Activated CD8-positive, alpha-beta memory T cell treated with anti-CD3 and anti-CD28 coated beads, Interleukin-2, amount 50 U/mL, for 24 hours (primary cell): ENCODE data around the gene GTF2E1.
"Not testable (repeated sequence)": the region's sequence is repeated elsewhere in the genome, so short reads cannot be mapped to it uniquely, and the experiment has no call there.

Experiments
- DNase-seq: peaks from one replicate; pipeline ENCODE4 v3.0.0-alpha.2; 2020; ENCODE audit errors: extremely low read depth

GTF2E1 gene

DNA sequence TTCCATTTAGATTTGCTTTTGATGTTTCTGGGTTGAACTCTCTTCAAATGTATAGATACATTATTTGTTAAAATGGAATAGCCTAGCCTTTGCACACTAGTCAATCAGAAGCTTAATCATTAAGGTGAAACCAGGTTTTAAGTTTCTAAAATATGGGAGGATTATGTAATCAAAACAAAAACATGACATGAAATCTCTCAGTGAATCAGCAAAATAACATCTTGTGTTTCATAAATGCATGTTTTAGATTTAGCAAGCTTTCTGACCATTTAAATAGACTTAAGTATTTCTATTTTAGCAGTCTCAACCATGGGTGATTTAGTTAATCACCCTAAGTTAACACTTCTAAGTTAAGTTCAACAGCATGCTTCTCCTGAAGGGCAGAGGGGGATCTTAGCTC lies 11.3 kb downstream of the GTF2E1 start:
- no peak for DNase-seq

DNA sequence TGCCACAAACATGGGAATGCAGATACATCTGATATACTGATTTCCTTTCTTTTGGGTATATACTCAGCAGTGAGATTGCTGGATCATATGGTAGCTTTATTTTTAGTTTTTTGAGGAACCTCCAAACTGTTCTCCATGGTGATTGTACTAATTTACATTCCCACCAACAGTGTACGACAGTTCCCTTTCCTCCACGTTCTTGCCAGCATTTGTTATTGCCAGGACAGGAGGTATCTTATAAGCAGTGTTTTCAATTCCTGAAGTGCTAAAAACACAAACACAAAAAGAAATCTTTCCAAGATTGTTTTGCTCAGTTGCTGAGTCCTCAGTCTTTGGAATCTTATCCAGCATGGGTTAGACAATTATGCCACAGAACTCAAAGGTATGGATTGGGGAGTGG lies 13.5 kb downstream of the GTF2E1 start:
- DNase-seq, result no peak

DNA sequence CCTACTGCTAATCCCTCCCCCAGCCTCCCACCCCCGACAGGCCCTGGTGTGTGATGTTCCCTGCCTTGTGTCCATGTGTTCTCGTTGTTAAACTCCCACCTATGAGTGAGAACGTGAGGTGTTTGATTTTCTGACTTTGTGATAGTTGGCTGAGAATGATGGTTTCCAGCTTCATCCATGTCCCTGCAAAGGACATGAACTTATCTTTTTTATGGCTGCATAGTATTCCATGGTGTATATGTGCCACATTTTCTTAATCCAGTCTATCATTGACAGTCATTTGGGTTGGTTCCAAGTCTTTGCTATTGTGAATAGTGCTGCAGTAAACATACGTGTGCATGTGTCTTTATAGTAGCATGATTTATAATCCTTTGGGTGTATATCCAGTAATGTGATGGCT lies 16.0 kb downstream of the GTF2E1 start:
- DNase-seq, result not testable (repeated sequence)

DNA sequence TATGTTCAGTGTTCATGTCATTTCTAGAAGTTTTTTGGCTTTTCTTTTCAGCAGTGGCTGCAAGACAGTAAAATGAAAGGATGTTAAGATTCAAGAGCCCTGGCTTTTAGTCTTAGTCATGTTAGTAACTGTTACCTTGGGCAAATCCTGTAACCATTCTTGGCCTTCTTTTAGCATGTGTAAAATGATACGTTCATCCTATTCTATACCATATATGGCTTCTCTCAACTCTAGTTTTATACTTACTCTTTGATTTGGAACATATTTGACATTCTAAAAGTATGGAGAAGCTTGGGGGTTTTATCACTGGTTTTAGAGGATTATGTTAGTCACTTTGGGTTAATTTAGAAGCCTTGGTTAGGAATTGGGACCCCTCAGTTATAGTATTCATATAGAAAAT lies 20.1 kb downstream of the GTF2E1 start:
- DNase-seq, result no peak

DNA sequence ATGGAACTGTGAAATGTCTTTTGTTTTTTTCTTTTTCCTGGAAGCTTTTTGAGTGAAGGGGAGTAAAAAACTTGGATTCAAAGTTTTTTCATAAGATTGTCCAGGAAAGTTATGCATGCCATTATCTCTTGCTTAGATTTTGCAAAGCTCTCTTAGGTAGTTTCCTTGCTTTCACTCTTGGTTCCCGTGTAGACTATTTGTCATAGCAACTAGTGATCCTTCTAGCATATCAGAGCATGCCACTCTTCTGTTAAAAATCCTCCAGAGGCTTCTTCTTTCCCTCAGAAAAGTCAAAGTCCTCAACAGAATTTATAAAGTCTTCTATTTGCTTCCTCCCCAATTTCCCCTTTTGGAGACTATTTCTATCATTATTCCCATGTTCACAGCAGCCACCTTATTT lies 21.1 kb downstream of the GTF2E1 start:
- DNase-seq, result no peak

DNA sequence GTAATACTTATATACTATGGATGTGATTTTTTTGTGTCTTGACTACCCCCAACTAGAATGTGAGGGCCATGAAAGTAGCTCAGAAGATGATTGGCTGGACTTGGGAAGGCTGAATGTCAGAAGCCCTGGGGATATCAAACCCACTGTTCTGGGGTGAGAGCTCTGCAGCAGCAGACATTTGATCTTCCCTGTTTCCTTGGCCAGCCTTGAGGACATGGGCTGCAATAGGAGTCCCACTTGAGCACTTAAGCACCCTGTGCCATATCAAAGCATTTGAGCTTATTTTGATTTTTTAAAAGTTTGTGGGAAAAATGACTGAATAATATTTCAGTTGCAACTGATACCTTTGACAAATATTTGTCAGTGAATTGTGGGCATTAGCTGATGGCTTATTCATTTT lies 21.7 kb downstream of the GTF2E1 start:
- no peak for DNase-seq

DNA sequence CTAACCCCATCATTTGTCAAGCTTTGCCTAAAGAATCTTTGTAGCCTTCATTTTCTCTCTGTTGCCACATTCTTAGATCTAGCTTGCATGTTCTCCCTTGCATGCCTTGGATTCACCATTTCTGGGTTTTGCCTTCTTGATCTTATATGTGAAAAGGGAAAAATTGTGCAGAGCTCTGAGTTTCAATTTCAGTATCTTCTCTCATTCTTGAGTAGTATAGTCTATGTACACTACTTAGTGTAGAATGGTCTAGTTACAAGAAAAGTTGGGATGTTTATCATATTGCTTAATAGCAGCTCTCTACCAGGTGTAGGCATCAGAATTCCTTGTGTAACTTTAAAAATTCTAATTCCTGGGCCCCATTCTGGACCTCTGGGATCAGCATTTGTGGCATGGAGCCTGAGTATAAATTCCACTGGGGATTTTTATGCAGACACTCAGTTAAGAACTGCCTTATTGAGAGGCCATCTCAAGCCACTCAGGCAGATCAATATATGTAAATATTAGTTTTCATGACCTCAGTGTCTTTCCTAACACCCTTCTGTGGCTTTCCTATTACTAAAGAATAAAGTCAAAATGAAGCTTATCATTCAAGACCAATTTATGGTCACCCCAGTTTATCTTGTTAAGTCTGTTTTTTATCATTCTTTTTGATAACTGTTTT lies 23.4 kb downstream of the GTF2E1 start:
- DNase-seq, result no peak

DNA sequence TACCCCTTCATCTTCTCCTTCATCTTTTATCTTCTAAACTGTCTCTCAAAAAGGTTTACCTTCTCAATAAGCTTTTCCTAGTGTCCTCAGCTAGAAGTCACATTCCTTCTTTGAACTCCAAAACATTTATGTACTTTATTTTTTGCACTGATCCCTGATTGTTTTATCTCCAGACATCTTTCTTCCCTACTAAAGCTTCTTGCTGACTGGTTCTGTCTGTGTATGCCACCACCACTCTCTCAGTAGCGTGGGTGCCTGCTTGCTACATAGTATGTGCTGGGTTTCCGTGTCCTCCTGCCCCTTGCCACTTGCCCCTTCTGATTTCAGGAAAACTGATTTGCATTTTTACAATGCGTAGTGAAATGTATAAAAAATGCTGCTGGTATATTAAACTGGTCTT lies 24.0 kb downstream of the GTF2E1 start:
- DNase-seq, result no peak

DNA sequence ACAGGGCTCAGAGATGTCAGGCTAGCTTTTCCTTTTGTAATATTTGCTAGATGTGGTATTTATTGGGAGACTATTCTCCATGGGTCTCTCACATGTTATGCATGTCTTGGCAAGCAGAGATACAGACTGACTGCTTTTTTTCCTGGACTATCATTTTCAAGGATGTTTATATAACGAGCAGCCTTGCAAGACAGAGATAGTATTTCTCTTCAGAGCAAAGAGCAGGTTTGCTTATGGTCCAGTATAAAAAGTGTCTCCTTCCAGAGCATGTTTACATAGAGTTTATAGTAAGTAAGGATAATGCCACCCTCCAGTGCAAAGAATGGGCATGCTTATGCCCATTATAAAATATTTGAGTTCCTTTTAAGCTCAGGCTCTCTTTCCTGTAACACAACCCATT lies 24.6 kb downstream of the GTF2E1 start:
- DNase-seq, result no peak

DNA sequence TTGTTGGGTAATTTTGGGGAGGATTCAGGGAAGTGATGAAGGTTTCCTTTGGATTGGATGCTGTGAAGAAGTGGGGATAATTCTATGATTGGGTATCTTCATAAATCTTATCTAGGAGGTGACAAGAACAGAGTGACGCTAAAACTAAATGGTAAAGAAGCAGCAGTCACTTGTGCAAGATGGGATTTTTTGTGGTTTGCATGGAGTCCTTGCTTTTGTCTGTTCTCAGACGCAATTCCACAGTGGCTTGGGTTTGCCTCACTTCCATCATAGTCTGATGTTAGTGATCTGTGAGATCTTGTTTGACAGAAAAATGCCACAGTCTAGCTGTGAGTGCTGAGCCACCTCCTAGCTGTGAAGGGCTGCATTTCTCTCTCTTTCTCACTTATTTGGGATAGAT lies 26.9 kb downstream of the GTF2E1 start:
- no peak for DNase-seq

DNA sequence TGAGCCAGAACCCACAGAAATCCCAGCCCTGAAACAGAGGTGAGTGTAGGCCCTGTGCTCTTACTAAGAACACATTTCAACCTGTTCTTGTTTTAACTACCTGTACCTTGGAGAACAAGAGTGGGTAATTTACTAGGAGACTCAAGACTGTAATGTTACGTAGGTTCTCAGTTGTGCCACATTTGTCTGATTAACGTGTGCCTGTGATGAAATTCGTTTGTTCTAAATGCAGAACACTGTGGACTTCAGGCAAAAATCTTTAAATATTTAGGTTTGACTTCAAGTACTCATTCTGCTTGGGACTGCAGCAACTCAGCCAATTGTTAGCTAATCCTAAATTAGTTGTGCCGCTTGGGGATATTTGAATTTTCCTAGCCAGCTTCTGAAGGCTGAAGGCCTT lies 28.3 kb downstream of the GTF2E1 start:
- DNase-seq, result no peak

DNA sequence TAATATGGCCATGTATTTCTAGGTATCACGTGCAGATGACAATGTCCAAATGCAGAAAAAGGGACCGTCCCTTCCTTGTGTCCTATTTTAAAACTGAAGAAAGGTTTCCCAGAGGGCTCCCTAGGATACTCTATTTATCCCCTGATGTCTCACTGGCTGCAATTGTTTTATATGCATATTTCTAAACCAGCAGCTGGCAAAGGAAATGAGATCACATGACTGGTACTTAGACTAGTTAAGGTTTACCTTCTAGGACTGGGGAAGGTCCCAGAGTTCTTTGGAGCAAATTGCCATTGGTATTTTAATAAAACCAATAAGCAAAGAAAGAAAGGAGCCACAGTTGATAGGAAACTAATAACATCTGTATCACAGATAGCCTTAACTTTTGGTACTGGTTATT lies 29.5 kb downstream of the GTF2E1 start:
- no peak for DNase-seq

DNA sequence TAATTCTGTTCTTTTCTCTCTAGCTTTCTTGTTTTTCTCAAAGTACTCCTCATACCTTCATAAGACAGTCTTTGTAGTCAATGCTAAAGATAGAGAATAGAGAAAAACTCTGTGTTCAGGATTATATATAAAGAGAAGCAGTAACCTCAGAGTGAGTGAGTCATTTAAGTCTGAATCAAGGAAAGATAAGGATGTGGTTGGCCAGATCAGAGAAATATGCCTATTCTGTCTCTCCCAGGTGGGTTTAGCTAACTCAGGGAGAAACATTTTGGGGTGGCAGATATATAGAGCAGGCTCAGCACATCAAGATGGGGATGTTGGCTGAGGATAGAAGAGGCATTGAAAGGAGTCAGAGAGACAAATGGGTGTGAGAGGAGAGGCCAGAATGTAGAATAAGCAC lies 31.4 kb downstream of the GTF2E1 start:
- no peak for DNase-seq

DNA sequence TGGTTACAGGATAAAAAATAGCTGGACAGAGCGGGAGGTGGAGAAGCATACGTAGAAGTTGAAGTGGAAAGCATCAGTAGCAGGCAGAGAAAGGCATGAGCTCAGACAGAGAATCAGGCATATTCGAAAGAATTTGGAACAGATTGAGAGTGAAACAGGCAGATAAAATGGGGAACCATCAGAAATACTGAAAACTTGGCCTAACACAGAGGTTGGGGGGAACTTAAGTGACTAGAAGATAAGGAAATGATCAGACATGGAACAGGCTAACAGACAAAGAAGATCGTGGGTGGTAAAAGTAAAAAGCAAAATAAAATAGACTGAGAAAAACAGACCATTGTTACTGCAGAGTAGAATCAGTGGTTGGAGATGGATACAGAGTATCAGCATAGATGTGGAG lies 32.9 kb downstream of the GTF2E1 start:
- no peak for DNase-seq

DNA sequence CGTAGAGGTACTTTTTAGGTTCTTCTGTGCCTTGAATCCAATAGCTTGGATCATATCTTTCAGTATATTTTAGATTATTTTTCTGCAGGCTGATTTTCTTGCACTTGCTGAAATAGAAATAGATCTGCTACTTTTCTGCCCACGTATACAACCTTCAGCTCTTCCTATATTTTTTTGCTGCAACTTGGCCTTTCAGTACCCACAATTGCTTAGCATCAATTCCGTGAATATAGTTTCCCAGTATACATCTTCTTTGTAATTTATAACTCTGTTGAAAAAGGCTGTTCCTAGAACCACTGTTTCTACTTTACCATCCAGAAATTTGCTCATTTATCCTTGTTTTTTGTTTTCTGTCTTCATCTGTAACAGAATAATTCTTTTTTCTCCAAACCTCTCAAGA lies 36.2 kb downstream of the GTF2E1 start:
- no peak for DNase-seq

DNA sequence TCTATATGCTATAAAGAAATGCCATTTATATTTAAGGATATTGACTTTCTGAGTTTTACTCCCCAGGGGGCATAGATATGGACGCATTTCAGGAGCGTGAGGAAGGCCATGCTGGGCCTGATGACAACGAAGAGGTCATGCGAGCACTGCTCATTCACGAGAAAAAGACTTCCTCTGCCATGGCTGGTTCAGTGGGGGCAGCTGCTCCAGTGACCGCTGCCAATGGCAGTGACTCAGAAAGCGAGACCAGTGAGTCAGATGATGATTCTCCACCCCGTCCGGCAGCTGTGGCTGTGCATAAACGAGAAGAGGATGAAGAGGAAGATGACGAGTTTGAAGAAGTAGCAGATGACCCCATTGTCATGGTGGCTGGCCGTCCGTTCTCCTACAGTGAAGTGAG lies 38.4 kb downstream of the GTF2E1 start:
- DNase-seq, result no peak

DNA sequence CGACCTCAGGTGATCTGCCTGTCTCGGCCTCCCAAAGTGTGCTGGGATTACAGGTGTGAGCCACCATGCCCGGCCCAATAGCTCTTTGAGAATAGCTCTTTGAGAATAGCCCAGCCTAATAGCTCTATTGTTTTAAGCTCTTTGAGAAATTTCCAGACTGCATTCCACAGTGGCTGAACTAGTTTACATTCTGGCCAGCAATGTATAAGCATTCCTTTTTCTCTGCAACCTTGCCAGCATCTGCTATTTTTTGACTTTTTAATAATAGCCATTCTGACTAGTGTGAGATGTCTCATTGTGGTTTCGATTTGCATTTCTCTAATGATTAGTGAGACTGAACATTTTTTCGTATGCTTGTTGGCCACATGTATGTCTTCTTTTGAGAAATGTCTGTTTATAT lies 43.3 kb downstream of the GTF2E1 start:
- not testable (repeated sequence) for DNase-seq

DNA sequence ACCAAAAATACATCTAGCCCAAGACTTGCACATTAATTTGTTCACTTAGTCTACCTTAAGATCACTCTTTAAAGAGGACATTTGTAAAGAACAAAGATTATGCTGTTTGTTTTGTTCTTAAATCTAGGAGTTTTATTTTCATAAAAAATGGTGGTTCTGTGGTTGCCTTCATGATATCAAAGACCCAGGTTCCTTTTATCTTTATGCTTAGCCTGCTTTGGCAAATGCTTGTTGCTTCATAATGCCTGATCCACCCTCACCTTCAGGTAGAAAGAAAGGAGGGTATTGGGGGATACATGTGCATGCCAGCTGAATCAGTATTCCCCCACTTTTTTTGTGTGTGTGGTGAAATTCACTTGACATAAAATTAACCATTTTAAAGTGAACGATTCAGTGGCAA lies 48.5 kb downstream of the GTF2E1 start:
- no peak for DNase-seq

DNA sequence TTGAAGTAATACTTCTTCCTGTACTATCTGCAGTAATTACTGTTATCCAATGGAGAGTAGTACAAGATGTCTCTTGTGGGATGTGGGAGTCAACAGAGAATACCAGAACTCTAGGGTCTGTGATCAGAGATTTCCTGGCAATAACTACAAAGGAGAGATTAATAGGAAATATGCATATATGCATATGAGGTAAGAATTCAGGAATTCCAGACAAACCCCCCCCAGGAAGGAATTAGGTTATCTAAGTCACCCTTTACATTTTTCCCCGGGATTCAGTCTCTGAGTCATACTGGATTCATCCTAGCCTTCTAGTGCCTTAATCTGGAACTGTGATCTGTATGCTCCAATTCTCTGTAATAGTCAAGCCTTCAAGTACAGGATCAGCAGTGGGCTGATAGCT lies 49.4 kb downstream of the GTF2E1 start:
- no peak for DNase-seq

DNA sequence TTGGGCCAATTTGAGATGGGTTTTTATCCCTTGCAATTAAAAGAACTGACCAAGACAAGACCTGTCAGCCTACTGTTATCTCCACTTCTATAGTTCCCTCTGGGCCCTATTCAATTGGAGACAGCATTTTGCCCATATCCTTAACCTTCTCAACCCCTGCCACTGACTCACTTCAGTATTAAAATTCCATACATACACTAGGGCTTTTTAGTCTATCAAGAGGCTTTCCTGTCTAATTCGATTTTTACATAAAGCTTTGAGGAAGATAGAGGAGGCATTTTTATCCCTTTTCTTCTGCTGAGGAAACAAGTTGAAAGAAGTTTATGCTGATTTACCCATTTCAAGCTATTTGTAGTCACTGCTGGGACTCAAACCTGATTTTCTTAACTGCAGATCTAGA lies 51.1 kb downstream of the GTF2E1 start:
- DNase-seq, result no peak

DNA sequence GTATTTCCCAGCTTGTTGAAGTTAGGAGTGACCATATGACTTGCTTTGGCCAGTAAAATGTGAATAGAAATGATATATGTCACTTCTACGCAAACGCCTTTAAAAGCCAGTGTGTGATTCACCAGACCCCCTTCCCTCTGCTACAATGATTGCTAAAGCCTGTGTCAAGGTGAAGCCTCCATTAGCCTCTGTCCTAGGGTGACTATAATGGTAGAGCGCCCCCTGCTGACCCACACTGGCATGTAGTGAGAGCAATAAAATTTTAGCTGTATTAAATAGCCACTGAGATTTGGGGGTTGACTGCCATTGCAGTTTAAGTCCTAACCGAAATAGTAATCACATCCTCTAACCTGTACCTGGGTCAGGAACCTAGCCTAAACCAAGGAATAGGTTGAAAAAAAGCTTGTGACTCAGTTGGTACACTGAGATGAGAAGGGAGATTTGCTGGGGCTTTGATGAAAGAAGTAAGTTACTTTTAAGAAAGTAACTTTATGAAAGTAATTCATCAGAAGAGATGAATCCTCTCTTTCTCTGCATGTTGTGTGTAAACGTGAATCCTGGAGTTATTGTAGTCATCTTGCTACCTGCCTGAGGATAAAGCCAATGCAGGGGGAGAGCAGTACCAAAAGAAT lies 52.6 kb downstream of the GTF2E1 start:
- DNase-seq, result peak; percentile 69

DNA sequence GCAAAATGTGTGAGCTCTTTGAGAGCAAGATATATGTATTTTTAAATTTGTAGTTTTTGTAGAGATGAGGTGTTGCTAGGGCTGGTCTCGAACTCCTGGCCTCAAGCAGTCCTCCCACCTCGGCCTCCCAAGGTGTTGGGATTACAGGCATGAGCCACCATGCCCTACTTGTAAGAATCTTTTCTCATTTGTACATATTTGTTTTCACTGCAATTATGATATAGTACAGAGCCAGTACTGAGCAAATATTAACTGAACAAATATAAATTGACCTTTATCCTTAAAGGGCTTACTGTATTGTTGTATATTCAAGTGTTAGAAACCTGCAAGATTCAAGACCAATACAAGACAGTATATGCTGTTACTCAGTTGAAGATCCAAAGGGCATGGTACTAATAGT lies 53.4 kb downstream of the GTF2E1 start:
- no peak for DNase-seq

DNA sequence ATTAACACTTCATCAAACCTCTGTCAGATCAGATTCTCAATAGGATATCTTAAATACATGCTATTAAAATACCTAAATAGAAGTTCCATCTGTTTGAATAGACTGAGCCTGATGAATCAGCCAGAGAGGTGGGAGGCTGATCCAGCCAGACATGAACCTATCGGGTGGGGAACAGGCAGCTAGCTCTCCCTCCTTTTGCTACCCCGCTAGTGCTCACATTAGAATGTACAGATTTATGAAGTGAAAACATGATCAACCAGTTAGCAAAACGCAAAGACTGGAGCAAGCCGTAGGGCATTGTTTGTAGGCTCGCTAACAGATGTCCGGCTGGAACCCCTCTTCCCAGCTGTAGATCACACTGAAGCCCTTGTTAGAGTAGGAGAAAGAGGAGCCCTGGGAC lies 54.4 kb downstream of the GTF2E1 start:
- DNase-seq, result no peak

DNA sequence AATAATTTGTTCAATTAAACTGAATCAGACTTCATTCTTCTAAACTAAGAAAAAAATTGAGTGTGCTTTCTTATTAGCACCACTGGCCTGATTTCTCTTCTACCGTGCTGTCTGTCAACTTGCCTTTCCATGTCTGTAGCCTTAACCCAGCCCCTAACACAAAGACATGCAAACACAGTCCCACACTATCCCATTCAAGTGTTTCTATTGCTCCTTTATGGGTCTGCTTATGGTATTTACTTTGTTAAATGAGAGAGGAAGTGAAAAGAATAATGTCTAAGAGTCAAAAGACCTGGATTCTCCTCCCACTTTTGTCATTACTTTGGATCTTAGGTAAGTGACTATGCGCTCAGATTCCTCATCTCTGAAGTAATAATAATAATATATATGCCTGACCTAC lies 55.3 kb downstream of the GTF2E1 start:
- DNase-seq, result no peak
